Left forelimb (tissue), 1 donor: ENCODE data around the gene TTC34.

Experiments used
- DNase-seq: peaks from one replicate; pipeline ENCODE4 v3.0.0-alpha.2; 2018; ENCODE audit warnings: low spot score

TTC34 gene

DNA sequence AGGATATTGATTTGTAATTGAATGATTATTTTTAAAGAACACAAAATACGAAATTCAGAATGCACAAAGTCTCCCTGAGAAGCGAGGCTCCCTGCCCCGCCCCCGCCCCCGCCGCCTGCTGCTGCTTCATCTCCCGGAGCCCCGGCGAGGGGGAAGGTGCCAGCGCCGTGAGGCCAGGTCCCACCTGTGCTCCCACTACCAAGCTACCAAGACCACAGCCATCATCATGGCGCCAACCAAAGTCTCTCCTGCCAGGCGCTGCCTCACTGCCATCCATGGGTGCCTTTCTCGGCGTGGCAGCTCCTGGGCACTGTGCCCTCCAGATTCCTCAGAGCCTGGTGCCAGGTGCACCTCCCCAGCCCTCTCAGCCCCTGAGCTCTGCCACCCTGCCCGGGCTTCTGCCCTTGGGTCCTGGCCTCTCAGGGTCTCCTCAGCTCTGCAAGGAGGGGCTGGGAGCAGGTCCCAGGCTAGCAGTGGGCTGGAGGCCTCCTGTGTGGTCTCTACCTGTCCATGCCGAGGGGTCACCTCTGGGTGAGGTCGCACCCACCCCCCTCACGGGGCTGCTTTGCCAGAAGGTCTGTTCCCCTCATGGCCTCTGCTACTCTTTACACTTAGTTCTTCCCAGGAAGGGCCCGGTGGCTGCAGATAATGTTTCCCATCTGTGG is 29.4 kb upstream of the TTC34 start:
- no peak for DNase-seq

DNA sequence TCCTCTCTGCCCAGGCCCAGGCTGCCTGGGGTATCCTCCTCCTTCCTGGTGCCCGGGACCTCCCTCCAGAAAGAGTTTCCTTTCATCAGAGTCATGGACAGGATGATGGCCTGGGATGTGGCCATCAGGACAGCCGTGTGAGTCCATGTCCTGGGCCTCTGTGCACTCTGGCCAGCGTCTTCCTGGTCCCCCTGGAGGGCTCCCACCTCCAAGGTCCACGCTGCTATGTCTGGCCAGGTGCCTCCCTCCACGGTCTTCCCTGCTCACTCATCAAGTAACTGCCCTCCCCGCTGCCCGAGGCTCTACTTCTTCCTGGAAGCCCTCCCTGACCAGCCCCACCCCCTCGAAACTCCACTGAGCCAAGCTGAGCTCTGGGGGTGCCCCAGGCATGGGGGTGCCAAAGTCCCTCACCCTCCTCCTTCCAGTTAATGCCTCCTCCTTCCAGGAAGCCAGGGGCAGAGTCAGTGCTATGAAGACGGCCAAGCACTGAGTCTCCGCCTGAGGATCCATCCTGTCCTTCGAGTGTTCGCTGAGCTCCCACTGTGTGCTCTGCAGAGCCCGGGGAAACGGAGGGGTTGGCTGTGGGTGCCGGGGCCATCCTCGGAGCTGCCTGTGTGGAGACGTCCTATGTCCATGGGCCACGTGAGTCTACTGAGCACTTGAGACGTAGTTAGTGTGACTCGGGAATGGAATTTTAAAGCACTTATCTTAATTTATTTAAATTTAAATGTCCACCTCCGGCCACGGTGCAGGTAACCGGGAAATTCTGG is 28.5 kb upstream of the TTC34 start:
- DNase-seq = no peak

DNA sequence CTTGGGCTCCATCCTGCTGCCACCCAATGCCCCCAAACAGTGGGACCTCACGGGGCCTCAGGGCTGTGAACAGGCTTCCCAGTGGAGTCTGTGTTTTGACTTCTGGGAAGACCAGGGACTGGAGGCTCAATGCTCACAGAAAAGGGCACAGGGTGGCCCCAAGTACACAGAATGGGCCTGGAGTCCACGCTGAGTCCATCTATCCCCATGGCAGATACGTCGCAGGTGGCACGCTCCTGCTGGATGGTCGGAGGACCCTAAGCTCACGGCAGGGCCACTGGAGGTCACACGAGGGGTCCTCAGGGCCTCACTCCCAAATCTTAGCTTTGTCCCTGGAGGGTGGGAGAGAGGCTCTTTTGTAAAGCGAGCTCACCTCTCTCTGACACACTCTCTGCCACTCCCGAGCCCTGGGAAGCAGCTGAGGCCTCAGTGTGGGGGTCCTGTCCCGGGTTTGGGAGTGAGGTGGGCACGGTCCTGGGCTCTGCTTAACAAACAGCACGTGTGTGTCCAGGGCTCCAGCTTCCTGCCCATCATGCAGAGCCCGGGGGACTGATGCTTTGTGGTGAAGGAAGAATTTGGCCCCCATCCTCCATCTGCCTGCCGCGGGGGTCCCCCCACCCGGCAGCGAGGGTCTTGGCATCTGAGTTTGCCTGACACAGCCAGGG is 27.2 kb upstream of the TTC34 start:
- no peak for DNase-seq

DNA sequence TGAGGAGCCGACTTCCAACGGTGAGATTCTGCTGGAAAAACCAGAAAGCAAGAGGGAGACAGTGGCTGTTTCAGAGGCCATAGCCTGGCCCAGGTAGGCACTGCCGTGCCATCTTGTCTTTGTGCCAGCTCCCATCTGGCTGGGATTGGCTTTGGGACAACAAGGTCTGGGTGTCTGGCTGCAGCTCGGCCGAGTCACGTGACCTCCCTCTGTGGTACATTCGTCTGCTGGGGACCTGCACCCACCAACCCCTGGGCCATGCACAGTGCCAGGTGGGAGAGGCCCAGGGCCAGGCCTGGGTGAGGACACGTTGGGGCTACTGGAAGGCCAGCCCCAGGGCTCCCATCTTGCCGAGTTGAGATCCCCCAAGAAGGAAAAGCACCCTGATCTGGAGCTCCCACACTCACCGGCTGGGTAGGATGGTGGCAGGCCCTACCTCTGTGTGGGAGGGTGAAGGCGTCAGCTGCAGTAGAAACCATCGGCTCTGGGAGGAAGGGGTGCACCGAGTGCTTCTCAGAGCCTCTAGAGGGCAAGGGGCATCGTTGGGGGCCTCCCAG is 25.3 kb upstream of the TTC34 start:
- DNase-seq = no peak

DNA sequence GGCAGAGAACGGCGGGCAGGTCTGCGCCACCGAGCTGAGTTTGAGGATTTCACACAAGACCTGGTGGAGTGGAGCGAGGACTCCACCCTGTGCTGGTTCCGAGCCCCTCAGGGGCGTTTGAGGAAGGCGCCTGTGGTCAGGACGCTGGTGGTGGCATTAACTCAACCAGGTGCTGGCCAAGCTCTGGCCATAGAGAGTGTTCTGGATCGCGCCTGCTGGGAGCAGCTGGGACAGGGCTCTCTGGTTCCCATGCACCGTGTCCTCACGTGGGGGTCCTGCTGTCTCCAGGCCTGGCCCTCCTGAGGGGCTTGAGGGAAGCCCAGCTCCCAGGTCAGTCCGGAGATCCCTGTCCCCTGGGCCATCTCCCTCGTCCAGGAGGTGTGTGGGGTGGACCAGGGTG is 24.8 kb upstream of the TTC34 start:
- DNase-seq = no peak

DNA sequence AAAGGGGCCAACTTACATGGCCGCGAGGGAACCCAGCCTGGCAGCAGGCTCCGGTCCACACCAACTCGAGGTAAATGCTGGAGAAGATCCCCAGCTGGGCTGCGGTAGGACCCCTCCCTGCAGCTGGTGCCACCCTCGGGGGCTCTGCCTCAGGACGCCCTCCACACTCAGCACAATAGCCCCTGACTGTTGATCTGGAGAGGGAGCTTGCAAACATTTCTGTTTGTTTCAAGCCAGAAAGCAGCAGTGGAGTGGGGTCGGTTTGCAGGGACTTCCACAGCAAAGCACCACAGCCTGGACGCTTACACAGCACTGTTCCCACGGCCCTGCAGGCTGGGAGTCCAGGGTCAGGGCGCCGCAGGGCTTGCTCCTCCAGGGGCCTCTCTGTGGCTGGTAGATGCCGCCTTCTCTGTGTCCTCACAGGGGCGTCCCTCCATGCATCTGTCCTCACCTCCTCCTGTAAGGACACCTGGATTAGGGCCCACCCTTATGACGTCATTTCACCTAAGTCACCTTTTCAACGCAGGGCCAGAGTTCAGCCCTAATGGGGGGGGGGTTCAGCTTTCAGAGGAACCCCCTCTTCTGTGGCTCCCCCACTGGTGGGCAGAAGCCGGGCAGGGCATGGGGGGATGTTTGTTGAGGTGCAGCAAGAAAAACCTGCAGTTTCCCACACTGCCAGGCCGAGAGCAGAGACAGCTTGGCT is 24.1 kb upstream of the TTC34 start:
- DNase-seq = no peak

DNA sequence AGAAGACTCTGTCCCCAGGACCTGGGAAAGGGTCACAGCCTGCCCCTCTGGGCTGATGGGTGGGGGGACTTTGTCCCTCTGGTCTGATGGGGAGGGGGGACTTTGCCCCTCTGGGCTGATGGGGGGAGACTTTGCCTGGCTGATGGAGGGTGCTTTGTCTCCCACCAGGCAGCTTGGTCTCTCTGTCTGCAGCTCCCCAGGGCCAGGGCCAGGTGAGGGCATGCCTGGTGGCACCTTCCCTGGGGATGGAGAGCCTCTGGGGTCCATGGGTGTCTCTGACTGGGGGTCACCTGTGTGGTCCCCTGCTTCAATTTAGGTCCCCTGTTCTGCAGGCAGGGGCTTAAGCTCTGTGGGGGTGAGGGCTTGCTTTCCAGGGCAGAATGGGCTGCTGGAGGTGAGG is 23.5 kb upstream of the TTC34 start:
- no peak for DNase-seq

DNA sequence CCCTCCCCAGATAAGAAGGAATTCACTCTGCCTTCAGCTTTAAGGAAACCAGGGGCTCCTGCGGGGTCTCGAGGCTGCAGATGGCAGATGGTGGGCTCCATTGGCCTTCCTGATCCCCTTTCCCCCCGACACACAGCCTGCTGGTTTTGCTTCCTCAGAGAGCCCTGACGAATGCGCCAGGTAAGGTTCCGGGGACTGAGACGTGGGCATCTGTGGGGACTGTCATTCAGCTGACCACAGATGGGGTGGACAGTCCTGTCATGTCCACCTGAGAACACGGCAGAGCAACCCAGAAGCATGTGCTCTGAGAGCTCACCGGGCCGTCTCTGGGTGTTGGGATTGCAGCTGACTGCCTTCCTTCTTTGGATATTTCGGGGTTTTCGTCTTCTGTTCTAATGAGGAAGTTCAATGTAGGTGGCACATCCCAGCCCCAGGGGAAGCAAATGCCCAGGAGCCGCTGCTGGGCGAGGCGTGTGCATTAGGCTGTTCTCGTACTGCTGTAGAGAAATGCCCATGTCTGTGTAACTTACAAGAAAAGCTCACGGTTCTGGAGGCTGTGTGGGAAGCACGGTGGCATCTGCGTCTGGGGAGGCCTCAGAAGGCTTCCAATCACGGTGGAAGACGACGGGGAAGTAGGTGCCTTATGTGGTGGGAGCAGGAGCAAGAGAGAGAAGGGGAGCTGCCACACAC is 22.6 kb upstream of the TTC34 start:
- DNase-seq = no peak

DNA sequence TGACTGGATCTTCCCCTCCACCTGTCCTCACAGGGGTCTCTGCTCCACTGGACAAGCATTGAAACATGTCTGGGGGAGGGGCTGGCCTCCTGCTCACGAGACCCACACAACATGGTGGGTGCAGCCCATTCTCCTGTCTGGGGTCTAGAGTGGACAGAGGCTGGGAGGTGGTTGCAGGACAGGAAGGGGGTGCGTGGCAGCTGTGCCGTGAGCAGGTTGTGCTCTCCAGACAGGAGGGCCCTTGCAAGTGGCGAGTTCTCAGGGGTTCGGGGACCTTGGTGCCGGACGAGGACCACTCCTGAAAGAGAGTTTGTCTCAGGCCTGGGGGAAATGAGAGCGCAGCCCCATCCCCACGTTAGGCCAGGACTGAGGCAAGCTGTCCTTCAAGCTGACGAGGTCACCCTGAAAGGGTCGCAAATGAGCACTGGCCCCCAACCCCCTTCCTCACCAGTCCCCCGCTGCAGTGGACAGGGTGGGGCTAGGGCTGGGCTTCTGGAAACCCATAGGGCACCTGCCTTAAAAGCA is 21.2 kb upstream of the TTC34 start:
- DNase-seq = no peak

DNA sequence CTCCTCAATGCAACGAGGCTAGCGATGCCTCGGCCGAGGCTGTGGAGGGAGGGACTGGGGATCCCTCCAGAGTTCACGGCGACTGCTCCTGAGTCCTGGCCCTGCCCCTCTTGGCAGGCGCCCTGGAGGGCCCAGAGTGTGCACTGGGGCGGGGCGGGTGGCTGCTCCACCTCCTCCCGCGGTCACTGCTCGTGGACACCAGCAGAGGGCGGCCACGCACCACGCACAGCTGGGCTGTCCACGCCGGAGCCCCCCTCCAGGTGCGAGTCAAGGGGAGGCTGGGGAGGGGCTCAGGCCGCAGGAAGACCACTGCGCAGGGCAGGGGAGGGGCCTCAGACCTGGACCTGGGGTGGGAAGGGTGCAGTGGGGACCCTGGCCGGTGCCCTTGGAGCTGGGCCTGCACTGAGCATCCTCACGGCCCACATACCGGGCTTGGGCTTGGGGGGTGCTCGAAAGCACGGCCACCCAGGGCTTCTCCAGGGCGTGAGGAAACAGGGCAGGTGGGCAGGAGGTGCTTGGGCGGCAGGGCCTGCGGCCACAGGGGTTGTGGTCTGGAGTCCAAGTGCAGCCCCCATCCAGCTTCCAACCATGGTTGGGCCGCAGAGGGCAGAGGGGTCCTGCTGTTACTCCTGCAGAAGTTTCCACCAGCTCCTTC is 20.6 kb upstream of the TTC34 start:
- no peak for DNase-seq

DNA sequence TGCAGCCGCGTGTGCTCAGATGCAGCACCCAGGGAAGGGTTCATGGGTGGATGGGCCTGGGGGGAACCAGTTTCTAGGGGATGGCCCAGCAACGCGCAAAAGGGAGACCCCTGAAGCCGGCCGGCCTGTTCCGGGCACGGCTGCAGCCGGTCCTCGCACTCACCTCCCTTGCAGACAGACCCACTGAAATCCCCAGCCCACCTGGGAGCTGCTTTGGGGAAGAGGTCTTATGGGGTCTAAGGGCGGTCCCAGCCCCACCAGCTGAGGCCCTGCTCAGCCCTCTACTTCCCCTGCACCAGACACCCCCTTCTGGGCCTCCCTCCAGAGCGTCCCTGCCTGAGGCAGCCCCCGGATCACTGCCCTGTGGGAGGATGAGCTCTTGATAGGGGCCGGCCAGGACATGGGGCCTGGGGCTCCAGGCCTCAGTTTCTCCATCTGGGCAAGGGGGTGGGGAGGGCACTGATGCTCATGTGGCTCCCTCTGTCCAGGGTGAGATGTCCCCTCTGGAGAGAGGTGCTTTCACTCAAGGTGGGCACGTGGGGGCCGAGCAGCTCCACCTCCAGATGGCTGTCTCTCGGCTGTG is 20.0 kb upstream of the TTC34 start:
- DNase-seq = no peak

DNA sequence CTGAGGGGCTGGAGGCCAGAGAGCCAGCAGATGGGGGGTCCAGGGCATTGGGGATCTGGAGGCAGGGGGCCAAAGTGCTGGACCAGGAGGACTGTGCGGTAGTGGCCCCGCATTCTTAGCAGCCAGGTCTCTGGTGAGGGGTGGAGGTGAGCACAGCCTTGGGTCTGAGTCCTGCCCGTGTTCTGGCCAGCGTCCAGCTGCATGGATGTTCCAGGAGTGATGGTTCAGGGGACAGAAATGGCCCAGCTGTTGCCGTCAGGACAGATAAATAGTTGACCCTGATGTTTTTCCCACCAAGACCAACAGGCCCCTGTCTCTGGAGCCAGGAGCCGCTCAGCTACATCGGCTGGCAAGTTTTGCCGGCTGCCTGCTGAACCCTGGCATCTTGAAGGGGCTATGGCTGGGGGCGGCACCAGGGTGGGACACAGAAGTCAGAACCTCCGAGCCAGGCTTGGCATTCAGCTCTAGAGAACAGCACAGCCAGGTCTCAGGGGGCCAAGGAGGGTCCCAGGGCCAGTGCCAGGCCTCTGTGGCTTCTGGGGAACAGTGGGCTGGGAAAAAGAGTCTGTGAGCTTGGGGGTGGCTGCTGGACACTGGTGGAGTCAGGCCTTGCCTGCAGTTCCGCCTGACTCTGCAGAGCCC is 19.4 kb upstream of the TTC34 start:
- DNase-seq = no peak

DNA sequence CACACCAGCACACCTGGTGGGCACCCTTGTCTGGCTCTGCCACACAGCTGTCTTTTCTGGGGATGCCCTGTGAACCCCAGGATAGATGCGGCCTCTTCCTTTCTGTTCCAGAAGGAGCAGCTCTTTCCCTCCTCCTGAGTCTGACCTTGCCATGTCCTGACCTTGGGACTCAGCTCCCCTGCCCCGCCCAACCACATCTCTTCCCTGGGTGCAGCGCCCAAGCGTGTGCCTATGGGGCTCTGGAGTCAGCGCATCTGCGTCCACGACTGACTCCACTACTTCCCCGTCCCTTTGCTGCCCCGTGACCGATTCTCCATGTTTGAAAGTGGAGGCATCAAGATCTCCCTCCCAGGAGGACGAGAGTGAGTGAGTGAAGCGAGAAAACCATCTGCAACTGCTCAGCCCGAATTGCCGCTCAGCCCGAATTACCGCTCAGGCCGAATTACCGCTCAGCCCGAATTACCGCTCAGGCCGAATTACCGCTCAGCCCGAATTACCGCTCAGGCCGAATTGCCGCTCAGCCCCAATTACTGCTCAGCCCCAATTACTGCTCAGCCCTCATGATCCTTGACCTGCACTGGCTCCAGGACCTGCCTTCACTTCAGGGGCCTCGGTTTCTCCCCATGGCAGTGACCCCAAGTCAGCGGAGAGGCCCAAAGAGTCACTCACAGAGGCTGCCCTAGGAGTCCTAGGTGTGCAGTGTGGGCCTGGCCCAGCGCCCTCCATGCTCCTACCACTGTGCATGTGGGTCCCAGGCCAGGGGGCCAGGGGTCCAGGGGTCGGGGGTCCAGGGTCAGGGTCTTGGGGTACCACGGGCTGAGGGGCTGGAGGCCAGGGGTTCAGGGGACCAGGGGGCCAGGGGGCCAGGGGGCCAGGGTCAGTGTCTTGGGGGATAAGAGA is 18.6 kb upstream of the TTC34 start:
- no peak for DNase-seq

DNA sequence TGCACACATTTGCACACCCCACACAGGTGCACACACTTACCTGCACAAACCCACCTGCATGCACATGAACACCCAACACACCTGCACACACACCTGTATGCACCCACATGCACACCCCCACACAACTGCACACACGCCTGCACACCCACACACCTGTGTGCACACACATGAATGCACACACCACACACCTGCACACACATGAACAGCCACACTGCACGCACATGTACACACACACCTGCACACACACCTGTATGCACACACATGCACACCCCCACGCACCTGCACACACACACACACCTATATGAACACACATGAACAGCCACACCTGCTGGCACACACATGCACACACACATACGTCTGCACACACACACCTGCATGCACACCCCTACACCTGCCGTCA is 17.9 kb upstream of the TTC34 start:
- no peak for DNase-seq

DNA sequence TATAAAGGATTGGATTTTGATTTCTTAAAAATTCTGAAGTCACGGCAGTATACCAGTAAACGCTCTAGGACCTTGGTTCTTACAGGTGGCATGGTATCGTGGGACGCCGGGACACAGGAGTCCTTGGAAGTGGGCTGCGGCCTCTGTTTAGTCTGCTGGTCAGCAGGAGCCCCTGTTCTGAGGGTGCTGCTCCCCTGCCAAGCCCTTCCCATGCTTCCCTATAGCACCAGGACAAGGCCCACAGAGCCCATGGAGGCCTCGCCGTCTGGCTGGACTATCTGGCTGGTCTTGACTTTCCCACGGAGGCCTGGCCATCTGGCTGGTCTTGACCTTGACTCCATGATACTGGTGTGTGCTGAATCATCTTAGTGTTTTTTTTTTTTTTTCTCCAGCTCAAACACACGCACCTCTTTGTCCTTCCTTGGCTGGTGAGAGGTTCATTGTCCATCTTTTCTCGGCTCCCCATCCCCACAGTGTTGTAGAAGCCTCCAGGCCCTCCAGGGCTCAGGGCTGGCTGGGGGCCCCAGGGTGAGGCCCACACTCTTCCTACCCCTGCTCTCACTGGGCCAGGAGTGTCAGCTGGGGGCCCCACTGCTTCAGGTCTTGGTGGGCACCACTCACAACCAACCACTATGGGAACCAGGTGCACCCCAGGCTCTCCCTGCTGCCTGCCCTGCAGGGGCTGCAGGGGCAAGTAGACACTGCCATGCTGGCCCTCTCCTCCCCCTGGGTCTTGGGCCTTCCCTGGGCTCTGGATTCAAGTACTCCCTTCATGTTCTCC is 16.5 kb upstream of the TTC34 start:
- no peak for DNase-seq

DNA sequence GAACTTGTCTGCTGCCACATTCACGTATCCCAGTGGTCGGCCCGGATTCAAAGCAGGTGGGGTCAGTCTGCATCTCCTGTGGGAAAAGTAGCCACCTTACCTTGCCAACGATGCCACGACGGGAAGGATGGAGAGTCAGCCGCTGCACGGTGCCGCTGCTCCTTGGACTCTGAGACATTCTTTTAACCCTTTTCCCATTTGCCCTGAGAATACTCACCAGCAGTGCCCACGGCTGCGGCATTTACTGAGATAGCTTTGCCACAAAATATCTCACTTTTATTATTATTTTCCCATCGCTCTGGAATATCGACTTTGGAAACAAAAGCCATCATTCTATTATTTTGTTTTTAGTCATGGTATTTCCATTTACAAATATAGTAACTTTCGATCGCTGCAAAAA is 15.3 kb upstream of the TTC34 start:
- no peak for DNase-seq

DNA sequence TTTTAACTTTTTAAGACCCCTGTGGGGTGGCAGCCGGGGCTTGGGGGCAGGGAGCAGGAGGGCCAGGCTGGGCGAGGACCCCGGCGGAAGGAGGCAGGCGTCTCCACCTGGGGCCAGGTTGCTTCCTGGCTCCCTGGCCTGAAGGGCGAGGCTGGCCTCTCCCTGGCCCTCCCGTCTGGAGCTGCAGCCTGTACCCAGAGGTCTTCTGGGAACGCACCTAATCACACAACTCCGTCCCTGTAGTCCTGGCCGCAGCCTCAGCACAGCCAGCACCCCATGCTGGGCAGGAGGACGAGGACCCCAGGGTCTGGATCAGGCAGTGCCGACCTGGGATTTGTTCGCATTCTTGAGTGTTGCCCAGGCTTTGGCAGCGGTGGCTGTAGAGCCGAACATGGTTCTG is 14.1 kb upstream of the TTC34 start:
- DNase-seq = no peak

DNA sequence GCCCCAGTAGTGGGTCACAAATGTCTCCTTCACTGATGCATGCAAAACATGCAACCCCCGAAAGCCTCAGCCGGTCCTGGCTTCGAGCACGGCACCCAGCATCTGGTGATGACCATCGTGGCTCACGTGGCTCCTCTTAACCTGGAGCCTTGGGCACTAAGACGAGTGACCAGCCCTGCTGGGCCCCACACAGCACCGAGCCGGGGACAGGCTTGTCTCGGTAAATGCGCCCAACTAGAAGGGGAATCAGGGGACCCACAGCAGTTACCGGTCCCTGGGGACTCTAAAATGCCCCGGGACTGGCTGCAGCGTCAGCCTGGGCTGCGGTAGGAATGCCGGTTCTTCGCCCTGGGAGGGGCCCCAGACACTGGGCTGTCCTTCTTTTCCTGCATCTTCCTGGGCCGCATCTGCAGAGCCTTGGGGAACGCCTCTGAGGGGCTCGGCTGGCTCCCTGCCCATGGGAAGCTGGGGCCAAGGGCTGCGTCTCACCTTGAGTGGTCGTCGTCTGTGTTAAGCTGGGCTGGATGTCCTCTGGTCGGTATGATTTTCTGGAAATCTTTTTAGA is 13.1 kb upstream of the TTC34 start:
- no peak for DNase-seq
